ENCODE data around the gene HLCS.

Gene HLCS

DNA sequence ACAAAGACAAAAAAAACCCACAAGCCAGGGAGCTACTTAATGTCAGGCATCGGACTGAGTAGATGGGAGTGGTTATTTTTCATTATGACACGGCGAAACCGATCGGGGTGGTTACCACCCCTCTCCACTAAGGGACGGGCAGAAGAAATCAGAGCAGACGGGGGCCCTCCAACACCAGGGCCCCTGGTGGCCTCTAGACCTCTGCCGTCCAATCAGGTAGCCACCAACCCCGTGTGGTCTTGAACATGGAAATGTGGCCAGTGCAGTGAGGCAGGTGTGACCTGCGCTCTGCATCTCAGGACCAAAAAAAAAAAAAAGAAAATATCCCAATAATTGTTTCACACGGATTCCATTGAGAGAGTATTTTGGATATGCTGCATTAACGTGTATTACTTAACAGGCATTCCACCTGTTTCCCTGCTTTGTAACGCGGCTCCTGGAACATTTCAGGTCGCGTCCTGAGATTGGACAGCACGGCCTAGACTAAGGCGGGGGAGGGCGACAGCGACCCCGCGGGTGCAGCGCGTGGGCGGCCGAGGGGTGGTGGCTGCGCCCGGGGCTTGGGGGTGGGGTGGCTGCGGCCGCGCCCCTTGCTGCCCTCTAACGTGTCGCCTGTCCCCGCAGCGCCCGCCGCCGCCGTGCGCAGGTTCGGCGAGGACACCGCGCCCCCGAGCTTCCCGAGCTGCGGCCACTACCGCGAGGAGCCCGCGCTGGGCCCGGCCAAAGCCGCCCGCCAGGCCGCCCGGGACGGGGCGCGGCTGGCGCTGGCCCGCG, 219.2 kb downstream of the HLCS start:
- no peak for DNase-seq (ENCODE audit: low read depth in 3 of 3)

DNA sequence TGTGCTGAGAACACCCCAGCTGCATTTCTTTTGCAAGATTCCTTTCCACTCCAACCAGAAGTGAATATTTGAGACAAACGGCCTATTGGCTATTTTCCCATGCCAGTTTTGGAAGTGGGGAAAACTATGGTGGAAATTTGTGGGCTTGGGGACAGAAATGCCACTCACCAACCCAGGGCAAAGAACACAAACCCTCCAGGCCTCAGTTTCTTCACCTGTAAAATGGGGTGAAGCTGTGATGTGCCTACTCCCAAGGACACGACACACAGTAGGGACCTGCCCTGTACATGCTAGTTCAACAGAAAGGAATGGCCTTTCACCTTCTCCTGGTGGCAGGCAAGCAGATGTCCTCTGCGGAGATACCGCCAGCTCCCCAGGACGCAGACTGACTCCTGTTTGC, 221.0 kb downstream of the HLCS start:
- no peak for DNase-seq (ENCODE audit: low read depth in 3 of 3)

DNA sequence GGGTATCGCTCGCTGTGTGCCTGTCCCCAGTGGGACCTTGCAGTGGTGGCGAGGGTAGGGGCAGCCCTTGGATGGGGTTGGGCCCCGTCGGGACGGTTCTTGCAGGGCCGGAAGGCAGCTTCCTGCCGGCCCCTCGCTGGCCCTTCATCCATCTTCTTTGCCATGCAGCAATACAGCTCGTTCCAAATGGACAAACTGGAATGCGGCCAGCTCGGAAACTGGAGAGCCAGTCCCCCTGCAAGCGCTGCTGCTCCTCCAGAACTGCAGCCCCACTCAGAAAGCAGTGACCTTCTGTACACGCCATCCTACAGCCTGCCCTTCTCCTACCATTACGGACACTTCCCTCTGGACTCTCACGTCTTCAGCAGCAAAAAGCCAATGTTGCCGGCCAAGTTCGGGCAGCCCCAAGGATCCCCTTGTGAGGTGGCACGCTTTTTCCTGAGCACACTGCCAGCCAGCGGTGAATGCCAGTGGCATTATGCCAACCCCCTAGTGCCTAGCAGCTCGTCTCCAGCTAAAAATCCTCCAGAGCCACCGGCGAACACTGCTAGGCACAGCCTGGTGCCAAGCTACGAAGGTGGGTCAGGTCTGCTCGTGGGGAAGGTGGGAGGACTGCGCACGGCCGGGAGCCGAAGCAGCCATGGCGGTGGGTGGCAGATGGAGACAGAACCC, 221.8 kb downstream of the HLCS start:
- no peak for DNase-seq (ENCODE audit: low read depth in 3 of 3)

DNA sequence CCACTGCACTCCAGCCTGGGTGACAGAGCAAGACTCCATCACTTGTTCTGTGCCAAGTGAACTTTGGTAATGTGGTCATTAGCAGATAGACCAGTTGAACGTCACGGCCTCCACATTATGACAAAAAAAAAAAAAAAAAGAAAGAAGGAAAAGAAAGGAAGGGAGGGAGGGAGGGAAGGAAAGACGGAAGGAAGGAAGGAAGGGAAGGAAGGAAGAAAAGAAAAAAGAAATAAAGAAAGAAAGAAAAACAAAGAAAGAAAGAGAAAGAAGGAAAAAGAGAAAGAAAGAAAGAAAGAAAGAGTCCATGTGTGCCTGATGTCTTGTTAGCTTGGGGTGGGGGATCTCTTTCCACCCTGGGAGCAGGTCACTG, 222.3 kb downstream of the HLCS start:
- no peak for DNase-seq (ENCODE audit: low read depth in 3 of 3)

DNA sequence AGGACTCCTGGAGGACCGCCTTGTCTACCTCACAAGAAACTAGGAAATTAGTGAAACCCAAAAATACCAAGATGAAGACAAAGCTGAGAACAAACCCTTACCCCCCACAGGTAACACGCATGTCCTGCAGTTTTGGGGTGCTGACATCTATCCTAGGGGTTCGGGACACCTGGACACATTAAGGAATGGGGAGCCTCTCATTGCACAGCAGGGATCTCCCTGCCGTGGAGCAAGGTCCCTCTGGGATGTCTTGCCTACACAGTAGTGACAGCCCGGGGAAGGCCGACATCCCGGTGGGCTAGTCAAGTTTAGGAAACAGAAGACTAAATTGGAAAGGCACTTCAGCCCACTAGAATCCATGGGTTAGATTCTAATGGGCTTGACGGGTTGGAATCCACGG, 223.0 kb downstream of the HLCS start:
- no peak for DNase-seq (ENCODE audit: low read depth in 3 of 3)

DNA sequence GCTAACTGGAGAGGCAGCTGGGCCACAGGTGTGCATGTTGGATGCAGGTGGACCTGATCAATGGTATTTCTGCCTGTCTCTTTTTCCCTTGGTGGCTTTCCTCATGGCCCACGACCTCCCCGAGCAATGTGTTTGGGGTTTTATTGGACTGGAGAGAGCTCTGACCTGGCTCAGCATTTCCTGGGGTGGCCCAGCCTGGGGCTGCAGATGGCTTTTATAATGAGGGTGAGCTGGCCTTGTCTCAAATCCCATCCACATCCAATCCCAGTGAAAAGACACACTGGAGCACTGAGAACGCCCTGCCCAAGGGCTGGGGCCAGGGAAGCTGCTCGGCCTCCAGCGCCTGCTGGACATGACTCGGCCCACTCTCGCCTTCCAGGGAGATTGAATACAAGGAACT, 223.5 kb downstream of the HLCS start:
- DNase-seq (ENCODE audit: low read depth in 3 of 3), result no peak

DNA sequence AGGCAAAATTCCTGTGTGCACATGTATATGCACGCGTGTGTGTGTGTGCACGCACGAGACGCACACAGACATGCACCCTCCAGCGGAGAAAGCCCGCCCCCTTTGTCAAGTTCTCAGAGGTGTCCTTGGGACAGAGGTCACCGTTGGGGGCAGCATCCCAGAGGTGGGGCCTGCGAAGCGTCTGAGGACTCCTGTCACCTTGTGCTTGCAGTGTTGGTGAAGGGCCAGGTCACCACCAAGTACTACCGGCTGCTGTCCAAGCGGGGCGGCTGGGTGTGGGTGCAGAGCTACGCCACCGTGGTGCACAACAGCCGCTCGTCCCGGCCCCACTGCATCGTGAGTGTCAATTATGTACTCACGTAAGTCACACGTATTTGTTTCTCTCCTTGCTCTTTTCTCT, 225.0 kb downstream of the HLCS start:
- DNase-seq (ENCODE audit: low read depth in 3 of 3), result no peak

DNA sequence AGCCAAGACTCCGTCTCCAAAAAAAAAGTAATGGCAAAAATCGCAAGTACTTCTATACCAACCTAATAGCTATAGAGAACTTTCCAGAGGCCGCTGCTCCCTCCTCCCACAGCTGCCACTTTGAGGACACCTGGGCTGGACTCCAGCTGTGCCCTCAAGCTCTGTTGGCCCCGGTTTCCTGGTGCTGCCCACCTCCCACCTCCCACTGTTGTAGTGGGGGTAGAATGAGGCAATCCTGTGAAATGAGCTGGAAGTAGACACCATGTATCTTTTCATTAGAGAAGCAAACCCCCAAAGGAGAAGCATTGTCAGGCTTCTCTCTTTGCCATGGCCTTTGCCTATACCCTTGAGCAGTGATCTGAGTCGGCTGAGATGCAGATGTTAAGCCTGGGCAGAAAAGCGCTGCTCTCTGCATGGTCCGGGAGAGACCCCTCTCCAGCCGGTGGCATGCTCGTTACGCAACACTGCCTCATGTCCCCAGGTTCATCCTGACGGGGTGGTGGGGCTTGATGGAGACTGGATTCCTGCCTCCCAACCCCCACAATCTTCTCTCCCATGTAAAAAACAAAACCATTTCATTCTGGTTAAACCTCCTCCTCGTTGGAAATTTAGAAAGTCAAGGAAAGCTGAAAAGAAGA, 227.9 kb downstream of the HLCS start:
- DNase-seq (ENCODE audit: low read depth in 3 of 3), result no peak

DNA sequence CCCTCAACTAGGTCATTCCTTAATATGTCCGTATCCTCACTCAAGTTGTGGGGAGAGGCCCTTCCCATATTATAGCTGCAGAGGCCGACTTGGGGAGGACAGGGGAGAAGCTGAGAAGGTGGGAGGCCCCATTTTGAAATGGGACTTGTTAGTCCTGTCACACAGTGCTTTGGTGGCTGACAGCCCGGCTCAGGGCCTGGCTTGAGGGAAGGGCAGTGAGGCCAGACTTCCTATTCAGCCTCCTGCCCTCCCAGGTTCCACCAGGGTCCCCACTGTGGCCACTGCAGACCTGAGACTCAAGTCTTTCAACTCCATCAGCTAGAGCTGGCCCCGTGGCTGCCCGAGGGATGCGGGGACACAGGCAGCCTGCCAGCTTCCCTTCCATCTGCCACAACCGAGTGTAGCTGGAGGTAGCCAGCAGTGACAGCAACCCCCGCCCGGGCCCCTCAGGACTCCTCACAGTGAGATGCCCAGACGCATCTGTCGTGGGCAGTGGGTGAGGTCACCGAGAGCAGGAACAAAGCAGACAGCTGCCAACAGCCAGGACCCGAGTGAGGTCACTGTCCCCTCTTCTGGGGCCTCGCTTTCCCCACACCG, 230.6 kb downstream of the HLCS start:
- DNase-seq (ENCODE audit: low read depth in 3 of 3), result no peak

DNA sequence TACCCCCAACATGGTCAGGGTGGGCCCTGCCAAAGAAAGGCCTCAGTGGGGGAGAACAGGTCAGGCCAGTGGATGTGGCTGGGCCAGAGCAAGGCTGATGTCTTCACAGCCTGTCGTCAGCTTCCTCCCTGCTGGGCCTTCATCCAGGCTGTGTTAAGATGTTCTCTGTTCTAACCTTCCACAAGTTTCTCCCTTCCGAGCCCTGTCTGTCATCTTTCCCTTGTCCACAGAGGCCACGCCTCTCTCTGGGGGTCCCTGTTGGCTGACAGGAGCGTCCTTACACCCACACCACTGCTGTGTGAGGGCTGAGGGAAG, 231.3 kb downstream of the HLCS start:
- no peak for DNase-seq (ENCODE audit: low read depth in 3 of 3)

DNA sequence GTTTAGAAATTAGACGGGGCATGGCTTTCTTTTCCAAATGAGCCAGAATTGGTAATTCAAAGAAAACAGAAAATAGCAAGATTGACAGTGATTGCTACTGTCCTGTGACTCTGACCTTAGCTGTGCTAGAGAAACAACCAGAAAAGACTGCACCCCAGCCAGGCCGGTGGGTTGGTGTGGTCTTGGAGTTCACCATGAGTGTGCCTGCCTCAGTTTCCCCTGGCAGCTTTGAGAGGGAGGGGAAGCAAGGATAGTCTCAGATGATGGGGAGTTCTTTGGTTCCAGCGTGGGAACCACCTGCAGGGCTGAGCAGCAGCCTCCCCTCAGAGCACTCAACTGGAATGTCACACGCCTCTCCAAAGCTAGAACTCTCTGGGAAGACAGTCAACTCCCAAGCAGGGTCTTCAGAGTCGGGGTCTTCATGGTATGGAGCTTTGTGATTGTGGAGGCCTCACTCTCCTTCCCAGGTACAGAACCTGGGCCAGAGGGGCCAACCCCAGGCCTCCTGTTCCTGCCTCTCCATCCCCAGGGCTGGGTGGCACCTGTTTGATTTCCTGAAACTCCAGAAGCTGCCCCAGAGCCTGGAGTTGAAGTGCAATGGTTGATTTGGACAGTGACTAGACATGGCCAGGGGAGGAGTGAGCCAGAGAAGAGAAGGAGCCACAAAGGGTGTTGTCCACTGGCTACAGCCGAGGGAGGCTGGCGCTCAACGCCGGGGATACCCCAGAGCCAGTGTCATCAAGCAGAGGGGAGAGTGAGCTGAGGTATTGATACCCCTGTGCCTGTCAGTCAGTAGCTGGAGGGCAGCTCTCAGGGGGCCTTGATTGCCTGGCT, 231.9 kb downstream of the HLCS start:
- no peak for DNase-seq (ENCODE audit: low read depth in 3 of 3)

DNA sequence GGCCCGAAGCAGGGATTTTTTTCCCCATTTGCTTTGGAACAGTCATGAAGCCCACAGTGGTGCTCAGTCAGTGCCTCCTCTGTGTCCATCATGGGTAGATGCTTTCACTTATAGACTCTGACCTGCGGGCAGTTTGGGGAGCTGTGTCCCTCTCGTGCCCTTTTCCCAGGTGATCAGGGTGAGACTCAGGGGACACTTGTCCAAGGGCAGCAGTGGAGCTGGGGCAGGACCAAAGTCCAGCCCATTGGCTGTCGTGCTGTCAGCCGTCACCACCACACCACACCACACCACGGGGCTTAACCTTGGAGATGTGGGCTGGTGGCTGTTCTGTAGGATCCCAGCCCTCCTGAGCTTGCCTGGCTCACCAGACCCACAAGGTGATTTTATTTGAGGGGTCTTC, 232.6 kb downstream of the HLCS start:
- DNase-seq (ENCODE audit: low read depth in 3 of 3), result no peak

DNA sequence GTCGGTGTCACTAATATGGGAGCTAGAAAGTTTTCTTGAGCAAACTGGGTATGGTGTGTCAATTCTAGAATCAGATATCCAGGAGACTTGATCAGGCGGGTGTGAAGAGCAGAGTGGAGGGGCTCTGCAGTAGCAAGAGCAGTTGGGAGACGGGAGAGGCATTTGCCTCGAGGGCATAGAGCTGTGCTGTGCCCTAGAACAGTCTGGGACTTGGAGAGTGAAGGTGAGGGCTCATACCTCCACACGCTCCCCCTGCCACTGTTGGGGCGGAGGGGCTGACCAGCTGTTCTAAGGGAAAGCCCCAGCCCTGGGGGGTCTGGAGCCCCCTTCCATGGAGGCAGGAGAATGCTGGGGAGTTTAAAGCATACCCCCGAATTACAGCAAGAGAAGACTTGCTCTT, 233.7 kb downstream of the HLCS start:
- DNase-seq (ENCODE audit: low read depth in 3 of 3), result no peak

DNA sequence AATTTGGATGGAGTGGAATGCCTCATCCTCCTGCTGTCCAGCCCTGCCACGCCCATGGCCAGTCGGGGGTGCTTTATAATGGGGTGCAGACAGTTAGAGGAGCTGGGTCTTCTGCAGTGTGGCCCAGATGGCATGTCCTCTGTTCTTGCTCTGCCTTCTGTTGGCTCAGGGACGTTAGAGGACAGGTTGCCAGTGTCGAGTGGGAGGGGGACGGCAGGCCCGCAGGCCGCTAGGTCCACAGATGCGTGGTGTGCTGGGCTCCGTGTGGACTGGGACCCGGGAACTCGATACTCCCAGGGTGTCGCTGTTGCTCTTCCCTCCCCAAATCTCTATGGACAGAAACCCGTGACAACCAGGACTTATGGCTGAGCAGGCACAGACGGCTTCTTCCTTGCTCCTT, 234.3 kb downstream of the HLCS start:
- DNase-seq (ENCODE audit: low read depth in 3 of 3), result no peak

DNA sequence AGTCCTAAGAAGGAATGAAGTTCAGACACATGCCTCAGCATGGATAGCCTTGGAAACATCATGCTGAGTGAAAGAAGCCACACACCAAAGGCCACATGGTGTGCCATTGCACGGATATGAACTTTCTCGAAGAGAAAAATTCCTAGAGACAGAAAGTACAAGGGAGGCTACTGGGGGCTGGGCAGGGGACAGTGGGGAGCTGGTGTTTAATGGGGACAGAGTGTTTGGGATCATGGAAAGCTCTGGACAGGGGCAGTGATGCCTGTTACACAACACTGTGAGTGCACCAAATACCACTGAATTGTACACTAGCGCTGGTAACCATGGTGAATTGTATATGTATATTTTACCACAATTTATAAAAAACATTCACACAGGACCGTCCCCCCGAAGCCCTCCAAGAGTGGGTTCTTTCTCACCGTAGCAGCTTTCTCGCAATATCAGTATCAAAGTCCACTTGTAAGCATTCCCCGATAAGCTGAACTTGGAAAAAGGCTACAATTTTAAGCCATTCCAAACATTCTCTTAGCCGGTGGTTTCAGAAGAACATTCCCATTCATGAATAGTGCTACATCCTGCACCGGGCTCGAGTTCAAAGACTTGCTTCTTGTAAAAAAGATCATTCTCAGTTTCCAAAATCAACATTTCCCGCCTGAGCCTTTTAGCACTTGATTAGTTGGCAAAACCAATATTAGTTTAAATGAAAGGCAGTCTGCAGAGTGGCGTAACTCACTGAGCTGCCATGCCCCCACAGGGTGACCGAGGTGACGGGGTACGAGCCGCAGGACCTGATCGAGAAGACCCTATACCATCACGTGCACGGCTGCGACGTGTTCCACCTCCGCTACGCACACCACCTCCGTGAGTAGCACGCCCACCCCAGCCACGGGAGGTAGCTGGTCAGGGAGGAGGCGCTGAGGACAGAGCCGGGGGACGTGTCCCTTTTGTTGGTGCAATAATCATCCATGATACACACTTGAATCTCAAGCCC, 235.9 kb downstream of the HLCS start:
- no peak for DNase-seq (ENCODE audit: low read depth in 3 of 3)

DNA sequence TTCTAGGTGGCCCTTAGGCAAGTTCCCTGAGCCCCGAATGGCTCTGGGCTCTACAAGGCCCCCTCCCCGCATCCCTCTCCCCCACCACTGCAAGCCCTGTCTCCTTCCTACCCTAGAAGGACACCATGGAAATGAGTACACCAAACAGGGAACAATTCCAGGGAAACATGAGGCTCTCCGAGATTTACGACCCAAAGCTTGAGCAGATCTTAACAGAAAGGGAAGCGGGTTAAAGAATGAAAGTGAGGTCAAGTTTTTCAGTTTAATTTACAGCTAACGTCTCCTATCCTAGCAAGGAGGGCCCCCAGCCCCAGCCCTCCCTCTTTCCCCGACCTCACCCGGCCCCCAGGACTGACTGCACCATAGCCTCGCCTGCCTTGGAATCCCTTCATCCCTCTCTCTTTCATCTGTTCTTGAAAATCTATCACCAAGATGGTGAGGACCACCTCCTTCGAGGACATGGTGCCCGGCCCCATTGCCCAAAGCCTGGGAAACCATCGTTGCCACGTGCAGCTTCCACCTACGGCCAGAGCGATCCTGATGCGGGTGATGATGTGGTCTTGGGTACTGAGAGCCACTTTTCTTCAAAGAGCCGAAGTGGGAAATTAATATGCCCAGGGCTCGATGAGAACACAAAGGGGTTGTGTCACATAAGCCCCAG, 237.0 kb downstream of the HLCS start:
- DNase-seq (ENCODE audit: low read depth in 3 of 3), result no peak

DNA sequence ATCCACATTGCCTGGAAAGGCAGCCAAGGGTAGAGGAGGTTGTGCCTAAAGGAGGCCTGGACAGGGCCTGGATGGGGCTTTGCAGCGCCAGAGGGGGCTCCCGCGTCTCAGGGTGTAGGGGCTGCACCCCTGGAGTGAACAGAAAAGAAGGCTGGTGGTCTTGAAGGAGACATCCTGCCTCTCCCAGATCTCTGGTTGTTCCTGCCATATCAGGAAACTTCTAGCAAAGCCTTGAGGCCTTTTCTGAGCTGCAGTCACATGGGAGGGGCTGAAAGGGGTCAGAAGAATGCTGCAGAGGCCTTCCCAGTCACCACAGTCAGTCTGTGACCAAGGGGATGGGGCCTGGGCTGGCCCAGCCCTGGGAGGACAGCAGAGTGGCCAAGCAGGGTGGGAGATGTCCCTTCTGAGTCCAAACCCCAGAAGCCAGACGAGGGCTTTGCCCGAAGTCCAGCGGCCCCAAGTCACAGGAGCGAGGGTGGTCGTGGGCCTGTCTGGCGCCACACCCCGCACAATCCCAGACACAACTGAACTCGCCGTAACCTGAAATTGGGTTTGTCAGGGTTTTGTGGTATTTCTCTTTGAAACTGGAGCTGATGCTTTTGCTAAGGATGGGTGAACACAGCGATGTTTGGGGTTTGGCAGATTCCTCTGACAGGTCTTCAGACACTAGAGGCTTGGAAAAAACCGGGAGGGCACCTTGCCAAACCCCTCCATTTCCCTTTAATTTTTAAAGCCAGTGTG, 237.9 kb downstream of the HLCS start:
- no peak for DNase-seq (ENCODE audit: low read depth in 3 of 3)

DNA sequence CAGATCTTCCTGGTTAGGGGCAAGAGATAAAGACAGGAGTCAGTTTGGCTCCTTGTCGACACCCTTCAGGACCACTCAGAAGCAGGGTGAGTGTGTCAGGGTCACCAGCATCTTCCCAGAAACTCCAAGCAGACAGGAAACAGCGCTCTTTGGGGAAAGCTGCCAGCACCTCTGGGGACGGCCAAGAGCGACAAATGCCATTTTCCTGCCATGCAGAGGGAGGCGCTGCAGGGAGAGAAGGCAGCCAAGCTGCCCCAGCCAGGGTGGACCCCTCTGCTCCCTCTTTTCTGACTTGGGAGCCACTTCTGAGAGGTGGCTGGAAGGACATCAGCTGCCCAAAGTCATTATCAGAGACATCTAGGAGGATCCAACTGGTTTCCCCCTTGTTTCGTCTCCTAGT, 238.6 kb downstream of the HLCS start:
- no peak for DNase-seq (ENCODE audit: low read depth in 3 of 3)

DNA sequence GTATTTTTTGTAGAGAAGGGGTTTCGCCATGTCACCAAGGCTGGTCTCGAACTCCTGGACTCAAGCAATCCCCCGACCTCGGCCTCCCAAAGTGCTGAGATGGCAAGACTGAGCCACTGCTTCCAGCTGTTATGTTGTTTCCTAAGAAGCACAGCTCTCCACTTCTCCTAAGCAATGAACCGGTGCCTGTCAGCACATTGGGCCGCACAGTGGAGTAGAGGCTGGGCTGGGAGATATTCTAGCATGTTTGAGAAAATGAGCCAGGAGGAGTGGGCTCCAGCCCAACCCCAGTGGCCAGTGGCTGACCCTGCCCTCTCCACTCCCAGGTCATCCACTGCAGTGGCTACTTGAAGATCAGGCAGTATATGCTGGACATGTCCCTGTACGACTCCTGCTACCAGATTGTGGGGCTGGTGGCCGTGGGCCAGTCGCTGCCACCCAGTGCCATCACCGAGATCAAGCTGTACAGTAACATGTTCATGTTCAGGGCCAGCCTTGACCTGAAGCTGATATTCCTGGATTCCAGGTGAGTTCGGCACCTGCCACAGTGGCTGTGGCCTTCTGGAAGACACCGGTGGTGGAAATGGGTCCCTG, 240.6 kb downstream of the HLCS start:
- no peak for DNase-seq (ENCODE audit: low read depth in 3 of 3)
